ENCODE results near the gene LRRC15.

The LRRC15 gene

DNA sequence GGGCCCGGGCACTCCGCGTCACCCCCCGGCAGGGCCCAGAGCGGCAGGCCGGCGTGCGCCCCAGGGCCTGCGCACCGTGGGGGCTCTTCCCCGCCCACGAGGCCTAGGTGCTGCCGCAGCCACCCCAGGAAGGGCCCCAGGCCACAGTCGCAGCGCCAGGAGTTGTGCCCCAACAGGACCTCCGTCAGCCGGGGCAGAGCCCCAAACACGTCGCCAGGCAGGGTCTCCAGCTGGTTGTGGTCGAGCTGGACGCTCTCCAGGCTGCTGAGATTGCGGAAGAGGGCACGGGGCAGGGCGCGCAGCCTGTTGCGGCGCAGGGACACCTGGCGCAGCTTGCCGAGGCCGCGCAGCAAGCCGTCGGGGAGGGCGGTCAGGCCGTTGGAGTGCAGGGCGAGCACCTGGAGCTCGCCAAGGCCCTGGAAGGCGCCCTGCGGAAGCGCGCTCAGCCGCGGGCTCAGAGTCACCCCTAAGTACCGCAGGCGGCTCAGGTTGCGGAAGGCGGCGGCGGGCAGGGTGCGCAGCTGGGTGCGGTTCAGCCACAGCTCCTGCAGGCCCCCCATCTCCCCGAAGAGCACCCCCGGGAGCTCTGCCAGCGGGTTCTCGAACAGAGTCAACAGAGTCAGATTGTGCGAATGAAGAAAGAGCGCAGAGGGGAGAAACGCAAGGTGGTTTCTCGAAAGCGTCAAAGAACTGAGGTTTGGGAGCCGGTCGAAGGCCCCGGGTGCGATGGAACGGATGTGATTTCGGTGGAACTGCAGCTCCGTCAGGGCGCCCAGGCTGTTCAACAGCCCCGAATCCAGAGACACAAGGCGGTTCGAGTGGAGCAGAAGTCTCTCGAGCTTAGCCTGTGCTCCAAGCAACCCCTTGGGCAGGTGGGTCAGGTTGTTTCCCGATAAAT lies 27.6 kb upstream of the LRRC15 start:
- Histone ChIP-seq H3K9ac (ENCODE audit: low read length) (no peak overlapping the region), H3K4me3 (ENCODE audit: insufficient read depth, low read length, poor library complexity, severe bottlenecking) (no peak overlapping the region), H2AFZ (ENCODE audit: low read depth, low read length, severe bottlenecking) (no peak overlapping the region), H3K9me2 (replicated peaks; ENCODE audit: insufficient read depth, low read length) (no peaks in the 10 kb centered on the region), H3K79me2 (ENCODE audit: insufficient read depth, low read length) (no peaks in the 10 kb centered on the region), H3K9me3 (ENCODE audit: insufficient read depth, low read length) (no peaks in the 10 kb centered on the region), H3F3A (ENCODE audit: insufficient read depth) (no peaks in the 10 kb centered on the region), H3K4me2 (ENCODE audit: low read depth, low read length, poor library complexity, severe bottlenecking) (no peak overlapping the region), H3K27ac (ENCODE audit: low read depth, low read length) (no peak overlapping the region), H3K27me3 (ENCODE audit: low read length) (no peaks in the 10 kb centered on the region), H3K36me3 (ENCODE audit: low read length) (no peaks in the 10 kb centered on the region), H4K20me1 (ENCODE audit: low read depth, low read length) (no peaks in the 10 kb centered on the region)
- TF ChIP-seq, protein P1, sequence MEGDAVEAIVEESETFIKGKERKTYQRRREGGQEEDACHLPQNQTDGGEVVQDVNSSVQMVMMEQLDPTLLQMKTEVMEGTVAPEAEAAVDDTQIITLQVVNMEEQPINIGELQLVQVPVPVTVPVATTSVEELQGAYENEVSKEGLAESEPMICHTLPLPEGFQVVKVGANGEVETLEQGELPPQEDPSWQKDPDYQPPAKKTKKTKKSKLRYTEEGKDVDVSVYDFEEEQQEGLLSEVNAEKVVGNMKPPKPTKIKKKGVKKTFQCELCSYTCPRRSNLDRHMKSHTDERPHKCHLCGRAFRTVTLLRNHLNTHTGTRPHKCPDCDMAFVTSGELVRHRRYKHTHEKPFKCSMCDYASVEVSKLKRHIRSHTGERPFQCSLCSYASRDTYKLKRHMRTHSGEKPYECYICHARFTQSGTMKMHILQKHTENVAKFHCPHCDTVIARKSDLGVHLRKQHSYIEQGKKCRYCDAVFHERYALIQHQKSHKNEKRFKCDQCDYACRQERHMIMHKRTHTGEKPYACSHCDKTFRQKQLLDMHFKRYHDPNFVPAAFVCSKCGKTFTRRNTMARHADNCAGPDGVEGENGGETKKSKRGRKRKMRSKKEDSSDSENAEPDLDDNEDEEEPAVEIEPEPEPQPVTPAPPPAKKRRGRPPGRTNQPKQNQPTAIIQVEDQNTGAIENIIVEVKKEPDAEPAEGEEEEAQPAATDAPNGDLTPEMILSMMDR (IDR thresholded peaks at IDR 0.05; ENCODE audit: insufficient read depth, low read length, poor library complexity, severe bottlenecking): no peak
- TF ChIP-seq EZH2phosphoT487 (conservative IDR thresholded peaks at IDR 0.05; ENCODE audit: low read length): no peak

DNA sequence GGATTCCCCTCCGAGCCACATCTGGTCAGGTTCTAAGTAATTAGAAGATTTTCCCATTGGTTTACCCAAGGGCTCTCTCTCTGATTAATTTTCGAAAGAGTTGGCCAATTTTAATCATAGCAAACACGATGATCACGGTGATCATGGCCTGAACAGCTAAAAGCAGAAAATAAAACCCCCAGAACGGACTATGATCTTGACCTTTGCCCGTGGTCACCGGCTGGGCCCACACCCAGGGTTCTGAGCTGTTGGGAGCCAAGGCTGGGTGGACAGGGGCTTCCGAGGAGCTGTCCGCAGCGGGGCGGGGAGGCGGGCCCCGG lies 27.0 kb upstream of the LRRC15 start:
- Histone ChIP-seq H3K27ac (ENCODE audit: low read depth, low read length) (no peak overlapping the region), H3K4me3 (ENCODE audit: insufficient read depth, low read length, poor library complexity, severe bottlenecking) (no peak overlapping the region), H3K36me3 (ENCODE audit: low read length) (no peaks in the 10 kb centered on the region), H3K27me3 (ENCODE audit: low read length) (no peaks in the 10 kb centered on the region), H2AFZ (ENCODE audit: low read depth, low read length, severe bottlenecking) (no peak overlapping the region), H3K9me3 (ENCODE audit: insufficient read depth, low read length) (no peaks in the 10 kb centered on the region), H3K4me2 (ENCODE audit: low read depth, low read length, poor library complexity, severe bottlenecking) (no peak overlapping the region), H4K20me1 (ENCODE audit: low read depth, low read length) (no peaks in the 10 kb centered on the region), H3K9me2 (replicated peaks; ENCODE audit: insufficient read depth, low read length) (no peaks in the 10 kb centered on the region), H3K9ac (ENCODE audit: low read length) (no peak overlapping the region), H3F3A (ENCODE audit: insufficient read depth) (no peaks in the 10 kb centered on the region), H3K79me2 (ENCODE audit: insufficient read depth, low read length) (no peaks in the 10 kb centered on the region)
- no peak for TF ChIP-seq EZH2phosphoT487 (conservative IDR thresholded peaks at IDR 0.05; ENCODE audit: low read length)
- TF ChIP-seq, protein P1 (IDR thresholded peaks at IDR 0.05; ENCODE audit: insufficient read depth, low read length, poor library complexity, severe bottlenecking): no peak

DNA sequence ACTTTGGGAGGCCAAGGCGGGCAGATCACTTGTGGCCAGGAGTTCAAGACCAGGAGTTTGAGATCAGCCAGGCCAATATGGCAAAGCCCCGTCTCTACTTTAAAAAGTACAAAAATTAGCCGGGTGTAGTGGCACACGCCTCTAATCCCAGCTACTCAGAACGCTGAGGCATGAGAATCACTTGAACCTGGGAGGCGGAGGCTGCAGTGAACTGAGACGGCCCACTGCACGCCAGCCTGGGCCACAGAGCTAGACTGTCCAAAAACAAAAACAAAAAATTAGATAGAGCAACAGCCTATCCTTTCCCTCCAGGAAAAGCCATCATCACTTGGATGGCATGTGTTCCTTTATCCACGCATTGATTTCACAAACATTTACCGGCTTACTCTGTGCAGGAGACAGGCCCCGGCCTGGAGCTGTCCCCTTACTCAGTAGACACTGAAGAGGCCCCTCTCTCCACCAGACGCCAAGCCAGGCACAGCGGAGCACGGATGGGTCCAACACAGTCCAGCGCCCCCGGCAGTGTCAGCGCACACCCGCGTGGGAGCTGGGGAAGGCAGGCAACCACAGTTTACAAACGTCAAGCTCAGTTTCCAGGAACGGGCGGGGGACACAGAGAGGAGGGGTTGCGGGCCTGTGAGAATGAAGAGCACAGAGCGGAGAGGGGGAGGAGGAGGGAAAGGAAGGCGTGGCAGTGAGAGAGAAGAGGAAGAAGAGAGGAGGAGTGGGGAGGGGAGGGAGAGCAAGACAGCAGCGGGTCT lies 26.4 kb upstream of the LRRC15 start:
- no peaks in the 10 kb centered on the region for H3K79me2 ChIP-seq (ENCODE audit: insufficient read depth, low read length)
- no peak overlapping the region for H2AFZ ChIP-seq (ENCODE audit: low read depth, low read length, severe bottlenecking)
- no peak for TF ChIP-seq EZH2phosphoT487 (conservative IDR thresholded peaks at IDR 0.05; ENCODE audit: low read length)
- TF ChIP-seq, protein P1 (IDR thresholded peaks at IDR 0.05; ENCODE audit: insufficient read depth, low read length, poor library complexity, severe bottlenecking): no peak
- H3K27me3 ChIP-seq (ENCODE audit: low read length): no peaks in the 10 kb centered on the region
- H3K9me3 ChIP-seq (ENCODE audit: insufficient read depth, low read length): 0 out of 2 replicates have a peak, but pooled peaks cover 2% of the 10 kb centered on the region
- H3K9me2 ChIP-seq (replicated peaks; ENCODE audit: insufficient read depth, low read length): no peaks in the 10 kb centered on the region
- H3K36me3 ChIP-seq (ENCODE audit: low read length): no peaks in the 10 kb centered on the region
- no peak overlapping the region for H3K27ac ChIP-seq (ENCODE audit: low read depth, low read length)
- H3F3A ChIP-seq (ENCODE audit: insufficient read depth): no peaks in the 10 kb centered on the region
- no peak overlapping the region for H3K9ac ChIP-seq (ENCODE audit: low read length)
- H3K4me3 ChIP-seq (ENCODE audit: insufficient read depth, low read length, poor library complexity, severe bottlenecking): no peak overlapping the region
- no peak overlapping the region for H3K4me2 ChIP-seq (ENCODE audit: low read depth, low read length, poor library complexity, severe bottlenecking)
- H4K20me1 ChIP-seq (ENCODE audit: low read depth, low read length): no peaks in the 10 kb centered on the region
